Measurements from ENCODE around the gene FAM174C.
A peak's percentile ranks its signal among the peaks of the same experiment; 100 is the strongest.

Gene FAM174C

GRCh38 chr19:1259876-1260748 is 15.2 kb upstream of the FAM174C start:
- DNase-seq (ENCODE audit: extremely low spot score, insufficient read length, low read depth) (no peak), FAIRE-seq (peak; percentile 75)

GRCh38 chr19:1260749-1261537 is 14.4 kb upstream of the FAM174C start:
- FAIRE-seq (peak; percentile 94), DNase-seq (ENCODE audit: extremely low spot score, insufficient read length, low read depth) (peak; percentile 87)

- FAIRE-seq, result no peak
- no peak for DNase-seq (ENCODE audit: extremely low spot score, insufficient read length, low read depth)
Measured at GRCh38 chr19:1261538-1261797, 13.9 kb upstream of the FAM174C start.

- DNase-seq (ENCODE audit: extremely low spot score, insufficient read length, low read depth) (no peak), FAIRE-seq (no peak)
Measured at GRCh38 chr19:1261798-1262622, 13.3 kb upstream of the FAM174C start.

GRCh38 chr19:1262623-1263123 is 12.7 kb upstream of the FAM174C start:
- FAIRE-seq, result no peak

GRCh38 chr19:1263188-1263587 is 12.1 kb upstream of the FAM174C start:
- DNase-seq (ENCODE audit: extremely low spot score, insufficient read length, low read depth) (no peak), FAIRE-seq (peak; percentile 84)

More at GRCh38 chr19:1262623-1263123, 12.7 kb upstream of the FAM174C start:
- no peak for DNase-seq (ENCODE audit: extremely low spot score, insufficient read length, low read depth)

GRCh38 chr19:1264801-1265614 is 10.3 kb upstream of the FAM174C start:
- FAIRE-seq, result peak; percentile 81
- DNase-seq (ENCODE audit: extremely low spot score, insufficient read length, low read depth), result no peak

GRCh38 chr19:1265615-1266128 is 9.7 kb upstream of the FAM174C start:
- DNase-seq (ENCODE audit: extremely low spot score, insufficient read length, low read depth) (no peak), FAIRE-seq (no peak)

- peak; percentile 73 for DNase-seq (ENCODE audit: extremely low spot score, insufficient read length, low read depth)
- FAIRE-seq, result peak; percentile 88
Measured at GRCh38 chr19:1266129-1266915, 9.0 kb upstream of the FAM174C start.

- no peak for DNase-seq (ENCODE audit: extremely low spot score, insufficient read length, low read depth)
Measured at GRCh38 chr19:1266916-1267476, 8.3 kb upstream of the FAM174C start.

GRCh38 chr19:1267477-1268225 is 7.7 kb upstream of the FAM174C start:
- FAIRE-seq (no peak), DNase-seq (ENCODE audit: extremely low spot score, insufficient read length, low read depth) (no peak)

More at GRCh38 chr19:1266916-1267476, 8.3 kb upstream of the FAM174C start:
- peak; percentile 5 for FAIRE-seq

- no peak for FAIRE-seq
- DNase-seq (ENCODE audit: extremely low spot score, insufficient read length, low read depth), result no peak
Measured at GRCh38 chr19:1268226-1269064, 6.9 kb upstream of the FAM174C start.

- FAIRE-seq, result peak; percentile 98
- DNase-seq (ENCODE audit: extremely low spot score, insufficient read length, low read depth), result peak; percentile 94
Measured at GRCh38 chr19:1269065-1269477, 6.3 kb upstream of the FAM174C start, which contains the start of gene CIRBP. Gene CIRBP, plus strand, starts transcription at chr19:1269332. Its CDS starts 1,602 bp downstream, at chr19:1270934.

GRCh38 chr19:1269478-1270212 is 5.7 kb upstream of the FAM174C start:
- FAIRE-seq, result peak; percentile 15
- DNase-seq (ENCODE audit: extremely low spot score, insufficient read length, low read depth), result peak; percentile 64

- DNase-seq (ENCODE audit: extremely low spot score, insufficient read length, low read depth) (no peak), FAIRE-seq (no peak)
Measured at GRCh38 chr19:1270213-1270853, 5.0 kb upstream of the FAM174C start.

All from GM18507 (cell line).